ENCODE results near the gene CEACAM1. TPM values are rescaled to one million over a fixed set of nuclear protein-coding genes. Genes with fewer than 3 reads are reported as not detected.

Gene CEACAM1
- total RNA-seq (2021) (0.82 to 2.0 TPM (median 1.2 TPM) in 3 replicates), Bru-seq, nascent RNA (percentile 24 among the genes with signal in this experiment)
- long read RNA-seq, experiment 1, partial matches to known transcripts = 0 of 4 reads
- long read RNA-seq, experiment 1, other reads (novel, unspliced or antisense) = 2 of 4 reads
- long read RNA-seq, experiment 2 = 0 reads
- long read RNA-seq, experiment 3 = 0 reads

GRCh38 chr19:42528354-42529247 is at the start of gene CEACAM1:
Gene CEACAM1 (minus strand): TSS chr19:42528481. CDS start chr19:42528374, 107 bp downstream.
- TF ChIP-seq CBFB (CRISPR knock-in tag; IDR thresholded peaks at IDR 0.05; ENCODE audit: low read depth) (no peak), NR3C1 (CRISPR knock-in tag; conservative IDR thresholded peaks at IDR 0.05; ENCODE audit: low read depth) (no peak), NR2C2 (CRISPR knock-in tag; IDR thresholded peaks at IDR 0.05) (no peak), ZBTB21 (CRISPR knock-in tag; IDR thresholded peaks at IDR 0.05; ENCODE audit: borderline replicate concordance) (no peak), TEAD1 (CRISPR knock-in tag; IDR thresholded peaks at IDR 0.05) (no peak), IRF1 (CRISPR knock-in tag; IDR thresholded peaks at IDR 0.05) (no peak), ZNF232 (CRISPR knock-in tag; IDR thresholded peaks at IDR 0.05) (no peak), SP1 (CRISPR knock-in tag; conservative IDR thresholded peaks at IDR 0.05) (no peak), NR1H2 (CRISPR knock-in tag; IDR thresholded peaks at IDR 0.05) (no peak), ESRRA (CRISPR knock-in tag; IDR thresholded peaks at IDR 0.05; ENCODE audit: borderline replicate concordance) (no peak), CREB1 (CRISPR knock-in tag; IDR thresholded peaks at IDR 0.05) (no peak), GRHL2 (CRISPR knock-in tag; IDR thresholded peaks at IDR 0.05; ENCODE audit: insufficient replicate concordance, severe bottlenecking) (no peak), ZNF416 (CRISPR knock-in tag; IDR thresholded peaks at IDR 0.05) (no peak), RORB (CRISPR knock-in tag; IDR thresholded peaks at IDR 0.05) (no peak), CREM (CRISPR knock-in tag; IDR thresholded peaks at IDR 0.05) (no peak)
- ChIA-PET POLR2A (no interaction called here), CTCF (interaction anchor here (0.7 to 5.6 kb wide), 28 partner anchors 7 to 374 kb away, joined by 3 to 93 read pairs (median 6); partner anchors contain the start of gene CXCL17)
- no peak within 1 kb of the TSS; the same call in 1 of the 2 replicates for H3K27ac Mint-ChIP-seq
- H3K4me3 Mint-ChIP-seq = no peak within 1 kb of the TSS
- DNase-seq (ENCODE audit: low spot score) = no peak
- ATAC-seq = peak; percentile 33
- H3K27me3 Mint-ChIP-seq (ENCODE audit: low read depth) = no peaks in the 10 kb centered on the region; the same call in 1 of the 2 replicates
- H3K36me3 Mint-ChIP-seq = no peaks in the 10 kb centered on the region
- H3K4me1 Mint-ChIP-seq = peaks cover 22% of the 10 kb centered on the region
- no peaks in the 10 kb centered on the region for H3K9me3 Mint-ChIP-seq

GRCh38 chr19:42577016-42577415 is 48.7 kb upstream of the CEACAM1 start:
- Mint-ChIP-seq H3K36me3 (no peaks in the 10 kb centered on the region), H3K27me3 (ENCODE audit: low read depth) (peaks cover 24% of the 10 kb centered on the region), H3K4me1 (peaks cover 10% of the 10 kb centered on the region), H3K27ac (no peak overlapping the region), H3K4me3 (no peak overlapping the region), H3K9me3 (0 out of 2 replicates have a peak, but pooled peaks cover 6% of the 10 kb centered on the region)
- ChIA-PET POLR2A (no interaction called here), CTCF (interaction anchor here (1.0 to 1.7 kb wide), 3 partner anchors 10 to 137 kb away, joined by 3 to 5 read pairs (median 5); no protein-coding TSS in a partner anchor)
- no peak for ATAC-seq
- DNase-seq (ENCODE audit: low spot score) = no peak
- TF ChIP-seq STAT6 (CRISPR knock-in tag; conservative IDR thresholded peaks at IDR 0.05; ENCODE audit: low read depth) = no peak
- no peak for TF ChIP-seq PRRX2 (CRISPR knock-in tag; IDR thresholded peaks at IDR 0.05)
- no peak for TF ChIP-seq FOXJ3 (CRISPR knock-in tag; IDR thresholded peaks at IDR 0.05; ENCODE audit: borderline replicate concordance)
- TF ChIP-seq E2F1 (CRISPR knock-in tag; IDR thresholded peaks at IDR 0.05) = no peak
- TF ChIP-seq MXD4 (CRISPR knock-in tag; IDR thresholded peaks at IDR 0.05; ENCODE audit: borderline replicate concordance) = no peak
- TF ChIP-seq ERG (CRISPR knock-in tag; IDR thresholded peaks at IDR 0.05) = no peak
- no peak for TF ChIP-seq ATF2 (CRISPR knock-in tag; IDR thresholded peaks at IDR 0.05; ENCODE audit: borderline replicate concordance, low read depth)
- no peak for TF ChIP-seq HMGXB4 (CRISPR knock-in tag; IDR thresholded peaks at IDR 0.05)
- no peak for TF ChIP-seq ETV6 (CRISPR knock-in tag; IDR thresholded peaks at IDR 0.05)
- TF ChIP-seq JAZF1 (CRISPR knock-in tag; IDR thresholded peaks at IDR 0.05) = no peak
- no peak for TF ChIP-seq NR1H2 (CRISPR knock-in tag; IDR thresholded peaks at IDR 0.05)
- TF ChIP-seq FOXK1 (CRISPR knock-in tag; IDR thresholded peaks at IDR 0.05) = no peak

Data from WTC11 (cell line).